Kidney (tissue), 14 donors: Measurements from ENCODE around the gene PDLIM5. TPM values are rescaled to one million over a fixed set of nuclear protein-coding genes. Genes with fewer than 3 reads are reported as not detected.

Experiments
- DNase-seq, 5 donors: peaks; one replicate each; pipeline ENCODE4 v3.0.0-alpha.2; 2013 to 2020
- FAIRE-seq: peaks from 2 replicates; lab custom pipeline; 2012; peaks lifted over from hg19 to GRCh38; lab: Jason Lieb, UNC
- H3K27ac ChIP-seq, 2 donors: one replicate each; pipeline ENCODE4 v1.7.0; 2013; ENCODE audit warnings: low read depth in 2 of 2, low read length in 2 of 2, inconsistent platforms in 1 of 2
- H3K27me3 ChIP-seq: one replicate; pipeline ENCODE4 v1.7.1; 2013; ENCODE audit warnings: low read length, inconsistent platforms; ENCODE audit not compliant: control insufficient read depth, insufficient read depth
- H3K36me3 ChIP-seq, 3 donors: one replicate each; pipeline versions ENCODE4 v1.7.0 to v1.7.1; 2013; ENCODE audit warnings: low read length in 3 of 3, control low read depth in 1 of 3, inconsistent platforms in 1 of 3; ENCODE audit not compliant: insufficient read depth in 3 of 3, control insufficient read depth in 2 of 3
- H3K4me1 ChIP-seq, 3 donors: one replicate each; pipeline versions ENCODE4 v1.7.0 to v1.7.1; 2013; ENCODE audit warnings: low read length in 3 of 3, inconsistent platforms in 1 of 3, low read depth in 1 of 3; ENCODE audit not compliant: control insufficient read depth in 2 of 3, insufficient read depth in 2 of 3
- H3K4me3 ChIP-seq, 3 donors: one replicate each; pipeline versions ENCODE4 v1.7.0 to v1.8.1; 2013; ENCODE audit warnings: low read length in 3 of 3, control low read depth in 1 of 3, inconsistent platforms in 1 of 3
- H3K9ac ChIP-seq, 3 donors: one replicate each; pipeline versions ENCODE4 v1.7.0 to v1.7.1; 2013; ENCODE audit warnings: low read length in 3 of 3, control low read depth in 1 of 3, inconsistent platforms in 1 of 3
- H3K9me3 ChIP-seq, 3 donors: one replicate each; pipeline versions ENCODE4 v1.7.0 to v1.7.1; 2013; ENCODE audit warnings: low read length in 3 of 3, control low read depth in 1 of 3, inconsistent platforms in 1 of 3; ENCODE audit not compliant: control insufficient read depth in 2 of 3, insufficient read depth in 1 of 3
- intact Hi-C: fragments of 100-400 bp; cut with DNase I; formaldehyde crosslinking; loops from one replicate; pipeline ENCODE4 v1.11.1; 2022
- polyA plus RNA-seq: library from polyadenylated mRNA; stranded (reverse); fragments of 350-450 nt; fragmentation: Illumina TruSeq; extraction: RNeasy Lipid Tissue Mini Kit (QIAGEN cat#74804); gene quantifications from one replicate; pipeline ENCODE4 v1.2.3, GENCODE V29; 2014; ENCODE audit warnings: low read depth, low replicate concordance; ENCODE audit not compliant: insufficient read depth
- total RNA-seq: library from RNA; stranded (reverse); fragmentation: NEBNext Ultra II Directional; extraction: Animal tissue kit (Norgen Biotek cat#: 25700); gene quantifications from one replicate; pipeline ENCODE4 v1.2.1, GENCODE V29; 2021
- TF ChIP-seq, protein P1 (sequence below): IDR thresholded peaks from 3 replicates; pipeline ENCODE4 v1.5.1; 2012; ENCODE audit warnings: mild to moderate bottlenecking, moderate library complexity, borderline replicate concordance; ENCODE audit not compliant: insufficient read depth; ENCODE audit errors: extremely low read depth
- donor health status: control.
- donor health status: control.
- donor health status: control.
- donor health status: control.
- donor health status: control.
- donor health status: DM: yes; HTN: yes; CAD: no.
- donor health status: Normal renal cell carcinoma (clear cell type).

PDLIM5 gene
- total and polyA plus RNA-seq, 2 donors from 2014 or later = 24.3 to 167 TPM

DNA sequence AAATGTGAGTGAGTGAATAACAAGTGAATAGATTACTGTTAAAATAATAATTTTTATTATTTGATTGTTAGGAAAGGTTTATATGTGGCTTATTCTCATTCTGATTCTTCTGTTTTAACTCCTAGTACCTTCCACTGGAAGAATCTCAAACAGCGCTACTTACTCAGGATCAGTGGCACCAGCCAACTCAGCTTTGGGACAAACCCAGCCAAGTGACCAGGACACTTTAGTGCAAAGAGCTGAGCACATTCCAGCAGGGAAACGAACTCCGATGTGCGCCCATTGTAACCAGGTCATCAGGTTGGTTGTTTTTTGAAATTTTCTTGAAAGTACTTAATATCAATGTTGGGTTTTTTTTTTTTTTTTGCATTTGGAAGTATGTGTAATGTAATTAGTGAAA lies 188.4 kb downstream of the PDLIM5 start:
- H3K9ac ChIP-seq = no peak overlapping the region
- H3K9me3 ChIP-seq = no peaks in the 10 kb centered on the region
- DNase-seq = no peak
- TF ChIP-seq, protein P1, sequence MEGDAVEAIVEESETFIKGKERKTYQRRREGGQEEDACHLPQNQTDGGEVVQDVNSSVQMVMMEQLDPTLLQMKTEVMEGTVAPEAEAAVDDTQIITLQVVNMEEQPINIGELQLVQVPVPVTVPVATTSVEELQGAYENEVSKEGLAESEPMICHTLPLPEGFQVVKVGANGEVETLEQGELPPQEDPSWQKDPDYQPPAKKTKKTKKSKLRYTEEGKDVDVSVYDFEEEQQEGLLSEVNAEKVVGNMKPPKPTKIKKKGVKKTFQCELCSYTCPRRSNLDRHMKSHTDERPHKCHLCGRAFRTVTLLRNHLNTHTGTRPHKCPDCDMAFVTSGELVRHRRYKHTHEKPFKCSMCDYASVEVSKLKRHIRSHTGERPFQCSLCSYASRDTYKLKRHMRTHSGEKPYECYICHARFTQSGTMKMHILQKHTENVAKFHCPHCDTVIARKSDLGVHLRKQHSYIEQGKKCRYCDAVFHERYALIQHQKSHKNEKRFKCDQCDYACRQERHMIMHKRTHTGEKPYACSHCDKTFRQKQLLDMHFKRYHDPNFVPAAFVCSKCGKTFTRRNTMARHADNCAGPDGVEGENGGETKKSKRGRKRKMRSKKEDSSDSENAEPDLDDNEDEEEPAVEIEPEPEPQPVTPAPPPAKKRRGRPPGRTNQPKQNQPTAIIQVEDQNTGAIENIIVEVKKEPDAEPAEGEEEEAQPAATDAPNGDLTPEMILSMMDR = no peak
- no peak overlapping the region for H3K4me3 ChIP-seq
- intact Hi-C loops = no loop called here
- peaks cover 2 to 11% (median 3%) of the 10 kb centered on the region in 3 donors for H3K4me1 ChIP-seq
- H3K27ac ChIP-seq = no peak overlapping the region
- no peaks in the 10 kb centered on the region for H3K27me3 ChIP-seq
- FAIRE-seq = no peak
- H3K36me3 ChIP-seq = no peaks in the 10 kb centered on the region

DNA sequence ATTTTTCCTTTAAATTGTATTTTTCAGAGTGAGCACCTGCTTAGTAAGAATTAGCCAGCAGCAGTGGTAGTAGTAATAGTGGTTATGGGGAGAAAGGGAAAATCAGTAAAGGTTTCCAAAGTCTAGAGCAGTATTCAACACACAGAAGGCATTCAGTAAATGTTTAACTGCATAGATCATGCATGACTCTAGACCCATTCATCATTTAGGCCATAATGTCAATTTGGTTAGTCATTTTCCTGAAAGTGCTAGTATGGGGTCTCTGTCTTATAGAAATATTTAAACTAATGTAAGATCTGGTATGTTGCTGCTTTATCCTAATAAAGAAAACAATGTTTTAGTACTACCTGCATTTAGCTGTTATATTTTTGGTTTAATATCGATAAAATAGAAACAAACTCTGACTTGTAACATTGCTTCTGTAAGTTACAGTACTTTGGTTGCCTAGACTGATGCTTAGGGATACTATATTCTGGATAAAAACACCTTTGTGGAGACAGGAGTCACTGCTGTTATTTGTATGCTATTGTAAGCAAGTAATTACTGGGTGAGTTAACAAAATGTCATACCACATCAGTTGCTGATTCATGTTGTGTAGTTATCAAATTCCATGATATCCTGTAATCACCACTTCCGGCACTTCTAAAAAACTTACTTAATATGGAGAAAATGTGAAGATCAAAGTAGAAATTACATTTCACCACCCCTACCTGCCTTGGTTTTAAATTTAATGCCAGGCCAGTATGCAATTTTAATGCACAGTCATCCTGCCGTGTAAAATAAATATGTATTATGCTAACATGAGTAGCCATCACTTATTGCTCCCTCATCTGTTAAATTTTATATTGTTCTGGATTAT lies 190.2 kb downstream of the PDLIM5 start:
- FAIRE-seq = peak; percentile 21
- no peaks in the 10 kb centered on the region for H3K9me3 ChIP-seq
- intact Hi-C loops = no loop called here

GRCh38 chr4:94642561-94642866 lies 190.8 kb downstream of the PDLIM5 start:
- no peak overlapping the region for H3K9ac ChIP-seq
- no peaks in the 10 kb centered on the region for H3K27me3 ChIP-seq
- no peaks in the 10 kb centered on the region for H3K9me3 ChIP-seq
- H3K27ac ChIP-seq = no peak overlapping the region
- H3K36me3 ChIP-seq = peaks cover 0 to 5% (median 0%) of the 10 kb centered on the region in 3 donors
- no peak overlapping the region for H3K4me3 ChIP-seq
- peaks cover 2 to 11% (median 3%) of the 10 kb centered on the region in 3 donors for H3K4me1 ChIP-seq
- intact Hi-C loops = no loop called here
- no peak for FAIRE-seq
- DNase-seq = peak in 1 of 5 donors; percentile 21
- TF ChIP-seq, protein P1 = no peak

More for the DNA sequence above, 190.2 kb downstream of the PDLIM5 start:
- Histone ChIP-seq H3K4me1 (peaks cover 2 to 11% (median 3%) of the 10 kb centered on the region in 3 donors), H3K27me3 (no peaks in the 10 kb centered on the region), H3K4me3 (no peak overlapping the region), H3K9ac (no peak overlapping the region), H3K27ac (no peak overlapping the region), H3K36me3 (peaks cover 0 to 5% (median 0%) of the 10 kb centered on the region in 3 donors)
- TF ChIP-seq, protein P1 = no peak
- peak in 2 of 5 donors; percentile 72 to 73 for DNase-seq
